Kasumi-1 (cell line): Measurements from ENCODE around the gene TSEN34.
A peak's percentile ranks its signal among the peaks of the same experiment; 100 is the strongest.

Experiments used
- DNase-seq, 2 experiments: peaks; one replicate each; lab custom pipeline; 2025; lab: John Stamatoyannopoulos, UW

The TSEN34 gene

DNA sequence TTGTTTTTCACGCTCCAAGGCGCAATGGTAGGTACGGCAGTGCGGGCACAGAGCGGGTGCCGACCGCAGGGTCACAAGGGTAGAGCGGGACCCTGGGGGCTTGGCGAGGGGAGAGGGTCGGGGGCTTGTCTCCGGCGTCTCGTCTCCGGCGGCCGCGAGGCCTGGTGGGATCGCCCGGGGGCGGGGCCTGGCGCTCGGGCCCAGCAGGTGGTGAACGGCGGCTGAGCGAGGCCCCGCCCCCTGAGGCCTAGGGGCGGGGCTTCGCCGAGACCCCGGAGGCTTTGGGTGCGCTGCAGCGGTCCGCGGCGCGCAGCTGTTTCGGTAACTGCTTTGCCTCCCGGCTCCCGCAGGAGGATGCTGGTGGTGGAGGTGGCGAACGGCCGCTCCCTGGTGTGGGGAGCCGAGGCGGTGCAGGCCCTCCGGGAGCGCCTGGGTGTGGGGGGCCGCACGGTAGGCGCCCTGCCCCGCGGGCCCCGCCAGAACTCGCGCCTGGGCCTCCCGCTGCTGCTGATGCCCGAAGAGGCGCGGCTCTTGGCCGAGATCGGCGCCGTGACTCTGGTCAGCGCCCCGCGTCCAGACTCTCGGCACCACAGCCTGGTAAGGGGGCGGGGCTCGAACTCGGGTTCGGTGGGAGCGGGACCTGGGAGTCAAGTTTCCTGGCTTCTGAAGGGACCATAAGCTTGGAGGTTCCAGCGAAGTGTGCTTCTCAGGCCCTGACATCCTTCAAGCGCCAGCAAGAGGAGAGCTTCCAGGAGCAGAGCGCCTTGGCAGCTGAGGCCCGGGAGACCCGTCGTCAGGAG is at the start of gene TSEN34:
Gene TSEN34, plus strand, starts transcription at position 298 of the 800 bp plus-strand sequence. Its CDS starts 57 bp downstream, at position 355.
- peak; percentile 69 to 76 for DNase-seq

- DNase-seq: no peak
Measured at GRCh38 chr19:54141356-54141755, 49.8 kb upstream of the TSEN34 start.

DNA sequence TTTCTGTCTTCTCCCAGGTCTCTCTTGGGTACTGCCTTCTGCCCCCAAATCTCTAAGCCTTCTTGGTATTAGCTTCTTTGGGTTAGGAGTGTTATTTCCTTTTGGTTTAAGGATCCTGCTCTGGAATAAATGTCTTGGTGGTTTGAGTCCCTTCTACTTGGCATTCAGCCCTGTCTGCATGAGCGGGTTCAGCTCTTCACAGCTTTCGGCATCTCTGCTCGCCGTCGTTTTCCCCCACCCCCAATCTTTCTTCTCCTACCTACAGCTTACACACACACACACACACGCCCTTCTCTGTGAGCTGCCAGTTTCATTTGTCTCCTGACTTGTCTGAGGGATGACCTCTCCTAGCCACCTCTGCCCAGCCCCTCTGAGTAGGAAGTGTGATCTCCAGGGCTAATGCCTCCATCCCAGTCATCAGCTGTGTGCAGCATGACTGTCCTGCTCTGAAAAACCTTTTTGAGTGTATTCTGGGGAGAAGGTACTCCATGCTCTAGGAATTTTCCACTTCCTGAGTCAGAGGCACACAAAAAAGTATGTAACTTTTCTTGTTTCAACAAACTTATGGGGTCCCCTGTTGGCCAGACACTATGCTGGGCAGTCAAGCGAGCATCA is 48.8 kb upstream of the TSEN34 start:
- no peak for DNase-seq

GRCh38 chr19:54145541-54146158 is 45.5 kb upstream of the TSEN34 start:
- DNase-seq: no peak

GRCh38 chr19:54147676-54148075 is 43.4 kb upstream of the TSEN34 start:
- no peak for DNase-seq

- DNase-seq: no peak
Measured at GRCh38 chr19:54148158-54148557, 43.0 kb upstream of the TSEN34 start.

- no peak for DNase-seq
Measured at GRCh38 chr19:54149021-54149812, 41.9 kb upstream of the TSEN34 start.

DNA sequence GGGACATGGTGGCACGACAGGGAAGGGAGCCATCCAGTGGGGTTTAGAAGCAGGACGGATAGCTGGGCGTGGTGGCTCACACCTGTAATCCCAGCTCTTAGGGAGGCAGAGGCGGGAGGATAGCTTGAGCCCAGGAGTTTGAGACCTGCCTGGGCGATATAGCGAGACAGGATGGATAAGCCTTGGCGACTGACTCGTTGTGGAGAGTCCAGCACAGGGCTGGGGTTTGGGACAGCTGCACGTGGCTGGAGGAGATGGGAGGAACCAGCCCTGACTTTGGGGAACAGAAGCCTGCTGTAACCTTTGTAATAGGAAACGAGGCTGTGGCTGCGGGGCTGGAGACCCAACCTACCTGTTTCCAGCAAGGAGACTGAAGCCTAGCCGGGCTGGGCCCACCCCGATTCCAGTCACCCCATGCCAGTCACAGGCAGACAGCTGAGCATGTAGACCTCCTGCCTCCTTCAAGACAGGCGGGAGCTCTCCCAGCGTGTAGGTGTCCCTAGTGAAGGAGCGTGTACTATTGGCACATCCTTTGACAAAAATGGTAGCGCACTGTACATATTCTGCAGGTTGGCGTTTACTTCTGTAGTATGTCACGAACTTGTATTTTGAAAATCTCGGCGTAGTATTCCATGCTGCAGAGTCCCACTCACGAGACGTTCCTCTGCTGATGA is 39.6 kb upstream of the TSEN34 start:
- no peak for DNase-seq

DNA sequence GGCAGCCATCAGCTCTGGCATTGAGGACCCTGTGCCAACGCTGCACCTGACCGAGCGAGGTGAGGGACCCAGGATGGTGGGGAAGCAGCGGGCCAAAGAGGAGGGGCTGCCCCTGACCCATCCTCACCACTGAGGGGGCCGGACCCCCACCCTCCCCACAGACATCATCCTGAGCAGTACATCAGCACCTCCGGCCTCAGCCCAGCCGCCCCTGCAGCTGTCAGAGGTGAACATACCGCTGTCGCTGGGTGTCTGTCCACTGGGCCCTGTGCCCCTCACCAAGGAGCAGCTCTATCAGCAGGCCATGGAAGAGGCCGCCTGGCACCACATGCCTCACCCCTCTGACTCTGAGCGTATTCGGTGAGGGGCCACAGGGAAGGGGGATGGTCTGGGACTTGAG is 38.8 kb upstream of the TSEN34 start:
- no peak for DNase-seq

DNA sequence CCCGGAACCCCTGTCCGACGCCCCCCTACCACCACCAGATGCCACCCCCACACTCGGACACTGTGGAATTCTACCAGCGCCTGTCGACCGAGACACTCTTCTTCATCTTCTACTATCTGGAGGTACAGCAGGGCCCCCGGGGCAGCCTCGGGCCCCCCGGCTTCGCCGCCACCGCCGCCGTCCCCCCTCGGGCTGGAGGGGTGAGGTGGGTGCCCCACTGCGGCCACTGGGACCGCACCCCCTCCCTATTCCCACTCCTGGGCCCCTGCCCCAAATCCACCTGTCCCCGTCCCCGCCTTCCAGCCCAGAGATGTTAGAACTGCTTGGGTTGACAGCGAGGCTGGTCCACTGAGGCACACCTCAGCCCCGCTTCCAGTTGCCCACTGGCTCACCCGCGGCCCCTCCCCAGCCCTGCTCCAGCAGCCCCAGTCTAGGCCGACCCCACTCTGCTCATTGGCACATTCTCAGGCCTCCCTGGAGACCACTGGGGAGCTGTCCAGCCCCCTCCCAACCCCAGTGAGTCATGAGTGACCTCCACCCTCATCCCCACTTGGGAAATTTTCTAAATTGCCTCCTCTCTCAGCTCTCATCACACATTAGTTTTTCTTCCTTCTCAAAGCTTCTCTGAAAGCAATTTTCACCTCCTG is 38.1 kb upstream of the TSEN34 start:
- no peak for DNase-seq

- no peak for DNase-seq
Measured at GRCh38 chr19:54153731-54154326, 37.3 kb upstream of the TSEN34 start.

- DNase-seq: no peak
Measured at GRCh38 chr19:54154603-54155345, 36.3 kb upstream of the TSEN34 start.

DNA sequence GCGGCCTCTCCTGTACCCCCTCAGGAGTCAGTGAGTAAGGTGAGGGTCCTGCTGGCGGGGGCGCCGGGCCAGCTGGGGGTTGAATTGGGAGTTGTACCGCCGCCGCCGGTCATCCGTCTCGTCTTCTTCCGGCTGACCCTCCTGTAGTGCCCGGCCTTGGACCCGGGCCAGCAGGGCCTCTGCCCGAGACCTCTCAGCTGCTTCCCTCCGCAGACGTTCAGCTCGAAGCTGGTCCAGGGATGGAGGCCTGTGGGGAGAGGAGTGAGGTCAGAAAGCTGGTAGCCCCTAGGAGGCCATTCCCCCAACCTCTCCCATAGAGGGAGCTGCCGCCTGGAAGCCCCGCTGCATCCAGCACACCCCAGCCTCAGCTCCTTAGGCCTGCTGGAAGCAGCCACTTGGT is 35.4 kb upstream of the TSEN34 start:
- no peak for DNase-seq

GRCh38 chr19:54156490-54156889 is 34.6 kb upstream of the TSEN34 start:
- no peak for DNase-seq

DNA sequence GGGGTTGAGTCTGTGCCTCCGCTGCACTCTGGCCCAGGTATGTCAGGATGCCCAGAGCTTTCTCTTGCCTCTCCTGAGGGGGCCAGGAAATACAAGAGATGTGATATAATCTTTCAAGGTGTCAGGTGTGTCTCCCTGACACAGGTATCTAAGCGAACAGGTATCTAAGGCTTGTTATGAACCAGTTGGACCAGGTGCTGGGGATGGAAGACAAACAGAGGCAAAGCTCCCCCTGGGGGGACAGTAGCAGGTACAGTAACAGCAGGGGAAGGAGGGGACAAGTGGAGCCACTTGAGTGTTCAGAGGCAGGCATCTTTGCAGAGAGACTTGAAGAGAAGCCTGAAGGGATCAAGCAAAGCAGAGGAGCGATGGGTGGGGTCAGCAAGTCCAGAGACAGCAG is 34.2 kb upstream of the TSEN34 start:
- no peak for DNase-seq

DNA sequence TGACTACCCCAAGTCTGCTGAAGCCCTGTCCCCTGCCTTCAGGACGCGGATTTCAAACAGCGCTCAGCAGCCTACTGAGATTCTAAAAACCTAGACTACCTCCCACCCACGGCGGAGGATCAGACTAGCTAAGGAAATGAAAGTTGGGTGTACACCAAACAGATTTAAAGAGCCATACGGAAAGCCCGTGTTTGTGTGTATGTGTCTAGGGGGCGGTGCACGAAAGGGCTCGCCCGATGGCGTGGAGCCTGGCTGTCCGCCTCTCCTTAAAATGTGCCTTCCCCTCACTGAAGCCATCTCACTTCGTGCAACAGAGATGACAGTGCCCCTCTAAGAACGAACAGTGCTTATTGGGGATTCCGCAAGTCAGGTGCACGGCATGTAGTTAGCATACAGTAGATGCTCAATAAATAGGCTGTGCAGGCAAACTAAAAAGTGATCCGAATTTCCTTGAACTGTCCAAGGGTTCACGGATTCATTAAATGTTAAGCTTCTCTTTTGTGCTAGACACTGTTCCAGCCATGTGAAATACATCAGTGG is 32.2 kb upstream of the TSEN34 start:
- no peak for DNase-seq

DNA sequence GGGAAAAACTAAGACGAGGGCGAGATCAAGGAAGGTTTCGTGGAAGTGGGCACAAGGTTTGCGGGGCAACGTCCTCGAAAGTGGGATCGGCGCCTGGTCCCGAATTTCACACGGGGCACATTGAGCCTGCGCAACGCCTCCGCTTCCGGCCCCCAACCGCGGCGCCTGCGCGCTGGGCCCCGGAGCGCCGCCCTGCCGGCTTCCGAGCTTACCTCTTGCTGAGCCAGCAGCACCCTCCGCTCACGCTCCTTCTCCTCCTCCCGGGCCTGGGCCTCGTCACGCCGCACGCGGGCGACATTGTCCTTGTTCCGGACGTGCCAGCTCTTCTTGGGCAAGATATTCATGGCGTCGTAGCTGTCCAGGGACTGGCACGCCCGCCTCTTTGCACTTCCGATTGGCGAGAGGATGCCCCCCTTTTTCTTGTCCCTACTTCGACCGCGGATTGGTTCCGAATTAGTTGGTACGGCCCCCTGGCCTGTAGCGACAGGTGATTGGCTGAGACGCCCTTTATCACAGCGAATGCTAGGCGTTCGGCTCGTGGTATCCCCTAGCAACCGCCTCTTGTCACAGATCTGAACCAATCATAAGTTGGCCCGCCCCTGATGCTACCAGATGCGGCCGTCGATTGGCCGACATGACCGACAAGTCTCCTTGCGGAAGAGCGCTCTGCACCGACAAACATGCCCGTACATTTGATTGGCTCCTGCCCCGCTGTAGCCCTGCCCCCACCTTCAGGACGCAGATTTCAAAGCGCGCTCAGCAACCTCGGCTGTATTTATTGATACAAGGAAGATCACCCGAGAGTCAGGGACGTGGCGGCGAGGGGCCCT is 31.5 kb upstream of the TSEN34 start, which contains the start of gene LENG1:
Gene LENG1, minus strand, starts transcription at position 370 of the 830 bp plus-strand sequence. Its CDS starts 26 bp downstream, at position 344.
- peak; percentile 100 for DNase-seq

DNA sequence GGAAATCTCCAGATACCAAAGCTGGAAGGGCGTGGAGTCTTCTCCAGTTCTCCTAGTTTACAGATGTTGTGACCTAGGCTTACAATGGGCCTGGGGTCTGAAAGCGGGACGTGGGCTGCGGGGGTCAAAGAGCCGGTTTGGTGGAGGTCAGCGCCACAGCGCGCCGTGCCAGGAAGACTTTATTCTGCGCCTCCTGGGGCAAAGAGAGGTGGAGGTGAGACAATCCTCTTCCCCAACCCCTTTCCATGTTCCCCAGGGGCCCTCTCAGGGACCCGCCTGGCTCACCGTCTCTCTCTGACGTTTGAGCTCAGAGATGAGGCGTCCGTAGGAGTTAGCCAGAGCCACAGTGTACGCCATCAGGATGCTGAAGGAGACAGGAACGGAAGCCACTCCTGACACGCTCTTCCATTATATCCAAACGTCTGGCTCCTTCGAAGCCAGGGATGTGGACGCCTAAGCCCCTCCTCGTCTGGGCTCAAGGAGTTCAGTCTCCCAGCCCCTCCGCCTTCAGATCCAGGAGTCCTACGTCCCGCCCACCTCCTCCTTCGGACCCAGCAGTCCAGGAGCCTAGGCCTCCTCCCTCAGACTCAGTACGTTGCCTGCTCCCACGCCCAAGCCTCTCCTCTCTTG is 30.8 kb upstream of the TSEN34 start:
- DNase-seq: no peak
